Endothelial cell of umbilical vein (primary cell): ENCODE measurements around the gene BIRC3. TPM values are rescaled to one million over a fixed set of nuclear protein-coding genes. Genes with fewer than 3 reads are reported as not detected.

Experiments
- BruUV-seq: library from RNA; stranded (reverse); fragments of 400-500 nt; replicated peaks from 2 replicates; lab custom pipeline; 2021; lab: Mats Ljungman, UMichigan
- CTCF ChIA-PET: fragments of 300-600, 350-600 bp; sonication (Branson Sonifier 250); formaldehyde crosslinking; loops from one replicate; lab custom pipeline; 2021; ENCODE audit warnings: antibody characterized with exemption, inconsistent platforms; lab: Charles Lee
- POLR2A ChIA-PET: fragments of 300-600, 350-600 bp; sonication (Branson Sonifier 250); formaldehyde crosslinking; loops from one replicate; lab custom pipeline; 2021; ENCODE audit warnings: antibody characterized with exemption, inconsistent platforms; lab: Charles Lee
- DNase-seq: peaks from one replicate; pipeline ENCODE4 v3.0.0-alpha.2; 2011; ENCODE audit warnings: low read depth, low spot score
- FAIRE-seq: peaks from 2 replicates; lab custom pipeline; 2011; peaks lifted over from hg19 to GRCh38; lab: Jason Lieb, UNC
- H2AFZ ChIP-seq: 2 replicates; pipeline ENCODE4 v1.6.0; 2012; ENCODE audit warnings: low read depth, low read length, control low read depth, inconsistent platforms
- H3K27ac ChIP-seq: 2 replicates; pipeline ENCODE4 v1.5.1; 2011; ENCODE audit warnings: low read depth, mild to moderate bottlenecking, control low read depth, low read length, moderate library complexity; ENCODE audit not compliant: insufficient read depth
- H3K27me3 ChIP-seq, 2 experiments: 2 replicates each; pipeline versions ENCODE4 v1.6.0 to v1.6.1; 2011; ENCODE audit warnings: low read length in 2 of 2, mixed read lengths in 1 of 2; ENCODE audit not compliant: control insufficient read depth in 2 of 2, insufficient read depth in 2 of 2
- H3K36me3 ChIP-seq, 2 experiments: 2 replicates in 1 of 2; 3 replicates in 1 of 2; pipeline ENCODE4 v1.5.1; 2011; ENCODE audit warnings: low read length in 2 of 2, mild to moderate bottlenecking in 1 of 2, moderate library complexity in 1 of 2; ENCODE audit not compliant: control insufficient read depth in 2 of 2, insufficient read depth in 2 of 2; ENCODE audit errors: extremely low read depth in 1 of 2
- H3K4me1 ChIP-seq: 3 replicates; pipeline ENCODE4 v1.5.1; 2011; ENCODE audit warnings: mild to moderate bottlenecking, low read length; ENCODE audit not compliant: control insufficient read depth, insufficient read depth; ENCODE audit errors: extremely low read depth
- H3K4me2 ChIP-seq: 2 replicates; pipeline ENCODE4 v1.6.1; 2011; ENCODE audit warnings: low read length, control low read depth, mixed read lengths; ENCODE audit not compliant: insufficient read depth
- H3K4me3 ChIP-seq, 3 experiments: fragments of 200-600 bp in 1 of 3; sonication (generic), shearing (Covaris generic) in 1 of 3; replicated peaks in 1 of 3; 2 replicates each; pipeline ENCODE4 v1.5.1; 2011 to 2016; ENCODE audit warnings: control low read depth in 3 of 3, low read length in 3 of 3, mild to moderate bottlenecking in 2 of 3, inconsistent platforms in 1 of 3, low read depth in 1 of 3, moderate library complexity in 1 of 3; ENCODE audit not compliant: insufficient read depth in 1 of 3
- H3K79me2 ChIP-seq: 2 replicates; pipeline ENCODE4 v1.6.0; 2012; ENCODE audit warnings: low read length, inconsistent platforms; ENCODE audit not compliant: control insufficient read depth, insufficient read depth
- H3K9ac ChIP-seq: replicated peaks from 2 replicates; pipeline ENCODE3; 2011; ENCODE audit warnings: low read length, control low read depth; ENCODE audit not compliant: insufficient read depth; ENCODE audit errors: extremely low read depth
- H3K9me1 ChIP-seq: replicated peaks from 3 replicates; pipeline ENCODE4 v1.6.0; 2011; ENCODE audit warnings: mild to moderate bottlenecking, low read length; ENCODE audit not compliant: control insufficient read depth, insufficient read depth; ENCODE audit errors: extremely low read depth
- H3K9me3 ChIP-seq: replicated peaks from 2 replicates; pipeline ENCODE4 v1.5.1; 2012; ENCODE audit warnings: low read length, inconsistent platforms; ENCODE audit not compliant: control insufficient read depth, insufficient read depth
- H4K20me1 ChIP-seq: replicated peaks from 2 replicates; pipeline ENCODE3; 2011; ENCODE audit warnings: mild to moderate bottlenecking, low read length; ENCODE audit not compliant: control insufficient read depth, insufficient read depth; ENCODE audit errors: extremely low read depth
- CTCF ChIP-seq, 2 donors: IDR thresholded peaks; 1 replicate in 1 of 2; 2 replicates in 1 of 2; pipeline ENCODE4 v1.5.1; 2011; ENCODE audit warnings: low read length in 2 of 2, mild to moderate bottlenecking in 2 of 2, moderate library complexity in 2 of 2, control low read depth in 1 of 2, inconsistent platforms in 1 of 2, low read depth in 1 of 2; ENCODE audit not compliant: insufficient read depth in 1 of 2; ENCODE audit errors: extremely low read depth in 1 of 2
- EZH2 ChIP-seq: IDR thresholded peaks from 2 replicates; pipeline ENCODE4 v1.6.1; 2012; ENCODE audit warnings: borderline replicate concordance, low read depth, mild to moderate bottlenecking, moderate library complexity, low read length, inconsistent platforms; ENCODE audit not compliant: severe bottlenecking
- FOS ChIP-seq: IDR thresholded peaks from 2 replicates; pipeline ENCODE4 v1.6.1; 2011; ENCODE audit warnings: mild to moderate bottlenecking, low read length, moderate library complexity, borderline replicate concordance; ENCODE audit not compliant: insufficient read depth
- GATA2 ChIP-seq: IDR thresholded peaks from 2 replicates; pipeline ENCODE4 v1.7.0; 2011; ENCODE audit warnings: low read depth, mild to moderate bottlenecking, moderate library complexity, mixed read lengths, low read length; ENCODE audit not compliant: insufficient read length, insufficient read depth
- JUN ChIP-seq: IDR thresholded peaks from 2 replicates; pipeline ENCODE4 v1.6.1; 2011; ENCODE audit warnings: borderline replicate concordance, low read depth; ENCODE audit not compliant: insufficient read length, insufficient read depth
- MYC ChIP-seq: IDR thresholded peaks from one replicate; pipeline ENCODE4 v1.6.1; 2011; ENCODE audit warnings: mild to moderate bottlenecking, low read depth, low read length
- POLR2A ChIP-seq: IDR thresholded peaks from 2 replicates; pipeline ENCODE4 v1.6.1; 2012; ENCODE audit warnings: low read depth, mild to moderate bottlenecking, control low read depth, low read length
- POLR2AphosphoS5 ChIP-seq: IDR thresholded peaks from 2 replicates; pipeline ENCODE4 v1.6.1; 2012; ENCODE audit warnings: low read depth, mild to moderate bottlenecking, control low read depth, low read length, moderate library complexity; ENCODE audit not compliant: insufficient read depth
- dilution Hi-C: fragments of 300-500 bp; cut with MboI; formaldehyde crosslinking; loops from one replicate; pipeline ENCODE4 v1.15.0; 2019; ENCODE audit warnings: low sequenced_read_pairs; ENCODE audit not compliant: extremely low pct_ligation_motif_present
- intact Hi-C: fragments of 100-400 bp; cut with micrococcal nuclease; formaldehyde crosslinking; loops from one replicate; pipeline ENCODE4 v1.10.0; 2022
- polyA plus RNA-seq, 4 experiments: library from polyadenylated mRNA; depleted of rRNA in 3 of 4; stranded (reverse) in 3 of 4; unstranded in 1 of 4; fragments of >200 nt; gene quantifications; 2 replicates each; pipeline versions ENCODE4 v1.2.1 to v1.2.3, GENCODE V29; 2011 to 2012; ENCODE audit warnings: missing spikeins in 1 of 4
- total RNA-seq: library from RNA; stranded (reverse); gene quantifications from 2 replicates; pipeline ENCODE4 v1.2.3, GENCODE V29; 2021
- TF ChIP-seq, protein P1 (sequence below): IDR thresholded peaks from 2 replicates; pipeline ENCODE4 v1.6.1; 2011; ENCODE audit not compliant: insufficient read depth, insufficient read length

Gene BIRC3
- total and polyA plus RNA-seq, 2 donors (not counting 3 experiments of a cell fraction or from before 2014, with no cell fraction given), result 0.28 to 1.4 TPM

DNA sequence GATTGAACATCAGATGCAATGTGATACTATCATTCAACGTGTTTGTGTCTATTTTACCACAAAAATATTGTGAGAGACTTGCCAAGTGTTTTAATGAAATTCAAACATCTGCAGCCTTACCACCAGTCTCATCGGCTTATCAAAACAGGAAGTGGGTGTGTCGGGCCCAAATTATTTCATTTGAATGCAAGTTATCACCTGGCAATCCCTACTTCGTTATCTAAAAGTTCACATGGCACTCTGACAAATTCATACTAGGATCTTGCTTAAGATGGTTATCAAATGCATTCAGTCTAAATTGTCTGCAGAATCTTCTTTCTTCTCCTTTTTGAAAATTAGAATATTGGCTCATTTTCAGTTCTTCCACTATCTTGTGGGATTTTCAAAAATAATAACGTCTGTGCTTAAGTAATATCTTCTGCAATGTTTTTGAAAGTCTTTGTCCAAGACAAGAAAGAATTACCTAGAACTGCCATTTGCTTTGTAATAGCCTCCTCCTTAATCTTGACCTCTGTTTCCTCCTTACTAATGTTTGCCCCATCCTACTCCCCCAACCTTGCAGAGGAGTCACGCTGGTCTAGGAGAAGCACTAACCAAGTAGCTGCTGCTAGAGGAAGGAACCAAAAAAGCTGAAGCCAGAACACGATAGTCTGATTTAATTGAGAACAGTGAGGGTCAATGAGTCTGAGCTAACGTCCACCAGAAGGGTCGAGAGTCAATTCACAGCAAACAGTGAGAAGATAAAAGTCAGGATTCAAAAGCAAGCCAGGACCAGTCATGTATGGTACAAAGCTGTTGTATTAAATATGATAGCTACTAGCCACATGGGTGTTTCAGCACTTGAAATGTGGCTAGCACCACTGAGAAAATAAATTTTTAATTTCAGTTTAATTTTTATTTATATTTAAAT, 10.2 kb upstream of the BIRC3 start:
- POLR2A ChIA-PET, result no interaction called here
- H3K4me1 ChIP-seq, result no peaks in the 10 kb centered on the region
- H3K36me3 ChIP-seq, result no peaks in the 10 kb centered on the region
- CTCF ChIA-PET, result interaction anchor here (0.9 to 1.8 kb wide), 4 partner anchors 9 to 35 kb away, joined by 4 to 6 read pairs (median 5); no protein-coding TSS in a partner anchor
- DNase-seq, result no peak
- peaks cover 18 to 20% of the 10 kb centered on the region in 2 experiments for H3K27me3 ChIP-seq
- H3K27ac ChIP-seq, result no peak overlapping the region
- TF ChIP-seq EZH2, result no peak
- H3K4me2 ChIP-seq, result no peak overlapping the region
- no peak for FAIRE-seq
- H3K9ac ChIP-seq, result no peak overlapping the region
- no peaks in the 10 kb centered on the region for H3K9me1 ChIP-seq
- no peaks in the 10 kb centered on the region for H4K20me1 ChIP-seq
- H3K4me3 ChIP-seq, result no peak overlapping the region
- dilution Hi-C loops (no loop called here), intact Hi-C loops (no loop called here)
- no peak overlapping the region for H2AFZ ChIP-seq
- no peaks in the 10 kb centered on the region for H3K9me3 ChIP-seq
- no TSS peak for BruUV-seq
- H3K79me2 ChIP-seq, result no peaks in the 10 kb centered on the region

- Histone ChIP-seq H3K4me3 (no peak overlapping the region), H3K36me3 (no peaks in the 10 kb centered on the region), H2AFZ (no peak overlapping the region), H3K27ac (no peak overlapping the region), H3K9ac (no peak overlapping the region), H3K27me3 (peaks cover 14 to 18% of the 10 kb centered on the region in 2 experiments), H4K20me1 (no peaks in the 10 kb centered on the region), H3K9me1 (no peaks in the 10 kb centered on the region), H3K4me2 (no peak overlapping the region), H3K79me2 (no peaks in the 10 kb centered on the region), H3K4me1 (no peaks in the 10 kb centered on the region), H3K9me3 (no peaks in the 10 kb centered on the region)
- no TSS peak for BruUV-seq
- ChIA-PET CTCF (interaction anchor here (0.9 to 1.2 kb wide), 3 partner anchors 9 to 34 kb away, joined by 4 to 6 read pairs (median 5); no protein-coding TSS in a partner anchor), POLR2A (no interaction called here)
- dilution Hi-C loops, result no loop called here
- DNase-seq (no peak), FAIRE-seq (no peak)
- intact Hi-C loops, result no loop called here
- no peak for TF ChIP-seq FOS
- TF ChIP-seq JUN, result no peak
- no peak for TF ChIP-seq GATA2
- TF ChIP-seq EZH2, result no peak
- no peak for TF ChIP-seq POLR2A
- TF ChIP-seq MYC, result no peak
- TF ChIP-seq POLR2AphosphoS5, result no peak
- no peak for TF ChIP-seq CTCF (IDR thresholded peaks at IDR 0.05; ENCODE audit: extremely low read depth in 1 of 2, insufficient read depth in 1 of 2, low read depth in 1 of 2, low read length in 2 of 2)
- TF ChIP-seq, protein P1, sequence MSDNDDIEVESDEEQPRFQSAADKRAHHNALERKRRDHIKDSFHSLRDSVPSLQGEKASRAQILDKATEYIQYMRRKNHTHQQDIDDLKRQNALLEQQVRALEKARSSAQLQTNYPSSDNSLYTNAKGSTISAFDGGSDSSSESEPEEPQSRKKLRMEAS, result no peak
Observed at GRCh38 chr11:102307727-102308038, 9.6 kb upstream of the BIRC3 start.
